Activated naive CD4-positive, alpha-beta T cell (primary cell): ENCODE results near the gene GRIN1.

Experiments used
- DNase-seq, 4 experiments: peaks; one replicate each; lab custom pipeline; 2025; lab: John Stamatoyannopoulos, UW

Gene GRIN1

DNA sequence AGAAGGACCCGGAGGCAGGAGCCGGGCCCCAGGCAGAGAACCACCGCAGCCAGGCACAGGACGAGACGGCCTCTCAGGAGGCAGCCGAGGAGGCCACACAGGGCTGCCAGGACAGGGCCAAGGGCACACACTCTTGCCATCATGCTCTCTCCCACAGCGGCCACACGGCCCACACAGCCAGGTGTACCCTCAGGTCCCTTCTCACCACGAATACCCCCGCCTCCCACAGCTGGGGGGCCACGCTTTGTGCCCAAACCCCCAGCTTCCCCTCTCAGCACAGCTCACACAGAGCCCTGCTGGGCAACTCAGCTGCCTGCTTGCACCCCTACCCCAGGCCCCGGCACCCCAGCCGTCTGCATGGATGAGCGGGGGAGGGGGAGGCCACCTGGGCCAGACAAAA lies 54.8 kb downstream of the GRIN1 start:
- no peak for DNase-seq

DNA sequence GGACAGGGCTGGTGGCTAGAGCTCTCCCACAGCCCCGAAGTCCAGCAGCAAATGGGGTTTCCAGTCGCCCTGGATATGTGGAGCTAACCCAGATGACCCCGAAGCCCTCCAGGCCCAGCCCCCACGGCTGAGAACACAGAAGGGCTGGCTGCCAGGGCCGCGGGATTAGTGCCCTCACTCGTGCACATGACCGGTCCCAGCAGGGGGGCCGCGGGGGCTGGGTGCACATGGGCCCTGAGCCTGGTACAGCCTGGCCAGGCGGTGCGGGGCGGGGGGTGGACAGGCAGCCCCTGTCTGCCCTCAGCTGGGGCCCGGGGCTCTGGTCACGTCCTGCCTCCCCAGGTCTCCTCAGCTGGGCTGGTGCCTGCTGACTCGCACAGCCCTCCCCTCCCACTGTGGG lies 55.4 kb downstream of the GRIN1 start:
- no peak for DNase-seq

DNA sequence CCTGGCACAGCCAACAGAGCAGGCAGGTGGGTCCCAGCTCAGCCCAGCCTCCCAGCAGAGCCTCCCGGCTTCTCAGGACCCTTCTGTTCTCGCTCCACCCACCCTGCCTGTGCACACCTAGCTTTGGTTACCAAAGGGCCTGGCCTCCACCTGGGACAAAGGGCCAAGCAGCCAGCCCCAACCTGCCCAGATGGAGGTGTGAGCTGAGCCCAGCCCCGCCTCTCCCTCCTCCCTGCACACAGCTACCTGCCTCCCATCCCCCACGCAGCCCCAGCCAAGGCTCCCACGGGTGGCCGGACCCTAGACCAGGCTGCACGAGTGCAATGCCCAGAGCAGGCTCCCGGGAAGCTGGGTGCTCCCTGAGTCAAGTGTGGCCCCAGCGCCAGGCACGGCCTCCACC lies 56.0 kb downstream of the GRIN1 start:
- no peak for DNase-seq

DNA sequence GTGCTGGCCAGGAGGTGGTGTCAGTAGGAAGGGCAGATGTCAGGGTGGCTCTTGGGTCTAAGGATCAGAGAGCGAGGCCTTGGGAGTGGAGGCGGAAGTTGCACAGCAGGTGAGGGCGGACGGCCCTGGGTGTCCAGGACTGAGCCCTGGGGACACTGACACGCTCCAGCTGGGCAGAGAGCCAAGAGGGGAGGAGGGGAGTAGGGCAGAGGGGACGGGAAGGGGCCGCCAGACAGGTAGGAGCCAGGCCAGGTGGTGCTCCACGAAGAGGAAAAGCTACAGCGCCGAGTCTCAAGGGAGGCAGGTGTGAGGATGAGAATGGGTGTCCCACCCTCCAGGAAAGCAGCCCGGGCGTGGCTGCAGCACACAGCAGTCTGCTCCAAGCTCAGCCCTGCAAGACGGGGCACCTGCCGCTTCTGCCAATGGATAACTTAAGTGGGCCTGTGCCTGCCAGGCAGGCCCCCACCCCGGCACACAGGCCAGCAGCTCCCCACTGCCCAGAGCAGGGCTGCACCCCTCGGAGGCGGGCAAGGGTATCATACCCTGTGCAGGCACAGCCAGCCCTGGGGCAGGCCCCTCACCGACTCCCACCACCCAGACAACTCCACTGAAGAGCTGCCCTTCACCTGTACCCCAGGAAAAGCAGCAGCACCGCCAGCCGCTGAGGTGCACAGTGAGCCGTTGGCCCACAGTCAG lies 56.7 kb downstream of the GRIN1 start:
- no peak for DNase-seq

DNA sequence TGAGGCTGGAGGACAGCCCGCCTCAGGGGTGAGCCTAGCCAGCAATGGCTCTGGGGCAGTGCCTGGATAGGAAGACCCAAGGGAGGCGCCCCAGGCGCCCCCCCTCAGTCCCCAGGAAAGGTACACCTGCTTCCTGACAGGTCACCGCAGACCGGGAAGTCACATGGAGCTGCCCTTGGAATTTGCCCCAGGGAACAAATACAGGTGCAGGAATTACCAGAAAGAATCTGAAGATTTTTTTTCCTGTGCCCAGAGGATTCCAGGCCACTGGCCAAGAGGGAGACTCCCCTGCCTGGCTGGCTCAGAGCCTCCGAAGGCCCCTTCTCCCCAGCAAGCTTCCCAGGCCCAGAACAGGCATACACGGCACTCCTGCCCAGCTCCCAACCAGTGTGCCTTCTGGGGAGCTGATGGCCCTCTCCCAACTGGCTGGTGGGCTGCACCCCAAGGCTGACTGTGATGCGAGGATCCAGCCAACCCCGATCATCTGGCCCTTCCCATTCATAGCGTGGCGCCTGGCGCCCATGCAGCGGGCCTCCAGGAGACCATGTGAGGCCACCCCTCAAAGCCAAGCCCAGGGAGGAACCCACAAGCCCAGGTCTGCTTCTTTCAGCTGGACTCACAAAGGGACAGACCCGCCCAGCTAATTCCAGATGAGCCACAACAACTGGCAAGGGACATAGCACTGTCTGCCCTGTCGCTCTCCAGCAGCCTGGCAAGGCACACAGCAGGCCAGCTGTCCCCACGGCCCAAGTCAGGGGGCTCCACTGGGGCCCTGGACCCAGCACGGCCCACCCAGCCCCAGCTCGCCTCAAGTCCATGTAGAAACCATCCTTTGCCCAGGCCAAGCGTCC lies 59.3 kb downstream of the GRIN1 start:
- no peak for DNase-seq

DNA sequence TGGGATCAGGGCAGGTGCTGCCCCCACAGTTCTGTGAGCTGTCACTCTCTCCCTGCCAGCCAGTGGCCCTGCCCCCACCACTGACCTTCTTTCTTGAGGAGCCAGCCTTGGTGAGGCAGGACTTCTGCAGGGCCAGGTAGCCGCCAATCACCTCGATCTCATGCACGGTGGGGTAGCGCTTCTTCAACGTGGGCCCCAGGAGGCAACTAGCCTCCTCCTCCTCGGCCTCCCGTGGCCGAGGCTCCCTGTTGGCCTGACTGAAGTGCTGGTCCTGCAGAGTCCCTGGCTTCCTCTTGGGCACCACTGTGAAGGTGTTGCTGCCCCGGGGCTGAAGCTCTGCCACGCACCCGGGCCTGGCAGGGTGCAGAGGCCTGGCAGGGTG lies 59.9 kb downstream of the GRIN1 start:
- DNase-seq: no peak

DNA sequence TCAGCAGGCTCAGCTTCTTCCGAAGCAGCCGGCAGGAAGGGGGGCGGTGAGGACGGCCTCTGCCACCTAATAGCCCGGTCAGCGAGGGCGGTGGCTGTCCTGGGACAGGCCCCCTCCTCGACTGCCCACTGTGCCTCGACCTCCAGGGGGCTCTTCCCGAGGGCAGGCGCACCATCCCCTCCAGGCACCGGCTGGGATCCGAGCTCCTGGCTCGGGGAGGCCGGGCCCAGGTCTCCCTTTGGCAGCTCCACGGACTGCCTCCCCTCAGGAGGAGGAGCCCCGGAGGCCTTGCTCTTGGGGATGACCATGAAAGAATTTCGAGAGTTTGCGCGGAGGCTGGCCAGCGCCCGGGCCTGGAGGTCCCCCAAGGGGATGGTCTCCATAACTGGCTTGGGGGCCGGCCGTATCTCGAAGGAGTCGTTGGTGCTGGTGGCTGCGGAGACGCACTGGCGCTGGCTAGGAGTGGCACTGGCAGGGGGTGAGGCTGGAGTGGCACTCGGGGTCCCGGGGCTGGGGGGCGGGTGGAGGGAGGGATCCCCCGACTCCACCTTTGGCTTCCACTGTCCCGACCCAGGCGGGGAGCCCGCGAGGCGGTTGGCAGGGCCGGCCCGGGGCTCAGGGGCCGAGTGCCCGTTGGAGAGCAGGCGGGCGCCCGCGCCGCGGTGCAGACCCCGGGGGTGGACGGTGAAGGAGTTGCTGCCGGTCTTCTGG lies 60.6 kb downstream of the GRIN1 start:
- DNase-seq: no peak

DNA sequence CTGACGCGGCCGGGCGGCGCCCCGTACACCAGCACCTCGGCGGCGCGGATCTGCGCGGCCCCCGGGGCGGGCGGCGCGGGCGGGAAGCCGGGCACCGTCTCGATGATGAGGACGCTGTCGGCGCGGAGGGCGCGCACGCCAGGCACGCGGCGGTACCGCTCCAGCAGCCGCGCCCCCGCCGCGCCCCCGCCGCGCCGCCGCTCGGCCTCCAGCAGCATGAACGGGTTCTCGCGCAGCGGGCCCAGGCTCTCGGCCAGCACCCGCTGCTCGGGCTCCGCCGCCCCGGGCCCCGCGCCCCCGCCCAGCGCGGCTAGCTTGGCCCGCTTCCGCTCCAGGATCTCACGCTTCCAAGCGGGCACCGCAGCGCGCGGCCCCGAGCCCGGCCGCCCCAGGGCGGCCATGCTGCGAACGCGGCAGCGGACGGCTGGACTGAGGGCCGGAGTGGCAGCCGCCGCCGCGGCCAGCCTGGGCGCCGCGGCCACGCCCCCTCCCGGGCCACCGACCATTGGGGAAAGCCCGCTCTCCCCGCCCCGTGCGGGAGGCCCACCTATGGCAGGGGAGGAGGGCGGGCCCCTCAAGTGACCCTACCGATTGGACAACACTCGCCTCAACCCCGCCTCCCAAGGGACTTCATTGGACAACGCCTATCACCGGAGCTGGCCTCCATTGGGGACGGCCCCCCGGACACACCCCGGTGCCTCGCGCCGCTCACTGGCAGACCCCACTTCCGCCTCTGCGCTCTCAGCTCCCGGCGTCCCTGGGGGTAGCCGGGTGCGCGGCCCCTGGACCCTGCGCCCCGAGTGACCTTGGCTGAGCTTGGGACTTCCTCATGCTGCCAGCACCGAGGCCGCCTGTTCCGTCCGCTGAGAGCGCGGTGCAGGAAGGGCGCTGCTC lies 61.6 kb downstream of the GRIN1 start, which contains the start of gene TPRN:
Gene TPRN, minus strand, starts transcription at position 431 of the 894 bp plus-strand sequence. Its CDS starts 30 bp downstream, at position 401.
- peak; percentile 91 to 96 (median 93) for DNase-seq

DNA sequence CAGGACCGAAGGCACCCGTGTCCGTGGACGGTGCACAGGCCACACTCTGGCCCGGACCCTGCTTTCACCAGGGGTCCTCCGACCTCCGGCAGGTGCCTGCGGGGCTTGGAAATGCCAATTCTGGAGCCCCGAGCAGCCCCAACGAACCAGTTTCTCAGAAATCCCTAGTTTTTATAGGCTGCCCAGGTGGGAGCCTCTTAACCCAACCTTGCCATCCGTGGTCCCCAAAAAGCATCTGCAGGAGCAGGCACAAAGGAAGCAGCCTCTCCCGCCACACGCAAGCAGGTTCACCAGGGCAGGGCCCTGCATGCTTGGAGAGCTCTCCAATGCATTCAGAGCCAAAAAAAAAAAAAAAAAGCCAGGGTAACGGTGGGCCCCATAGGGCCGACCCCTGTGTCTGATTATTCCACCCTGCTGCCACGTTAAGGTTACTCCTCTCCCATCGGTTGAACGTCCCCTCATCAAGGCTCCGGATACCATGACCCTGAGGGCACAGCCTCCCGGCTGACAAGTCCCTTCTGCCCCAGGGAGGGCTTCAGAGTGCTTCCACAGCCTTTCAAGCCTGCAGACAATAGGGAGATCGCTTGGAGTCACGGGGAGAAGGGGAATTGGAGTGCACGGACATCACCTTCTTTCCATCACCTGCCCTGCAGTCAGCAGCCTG lies 62.4 kb downstream of the GRIN1 start:
- no peak for DNase-seq

DNA sequence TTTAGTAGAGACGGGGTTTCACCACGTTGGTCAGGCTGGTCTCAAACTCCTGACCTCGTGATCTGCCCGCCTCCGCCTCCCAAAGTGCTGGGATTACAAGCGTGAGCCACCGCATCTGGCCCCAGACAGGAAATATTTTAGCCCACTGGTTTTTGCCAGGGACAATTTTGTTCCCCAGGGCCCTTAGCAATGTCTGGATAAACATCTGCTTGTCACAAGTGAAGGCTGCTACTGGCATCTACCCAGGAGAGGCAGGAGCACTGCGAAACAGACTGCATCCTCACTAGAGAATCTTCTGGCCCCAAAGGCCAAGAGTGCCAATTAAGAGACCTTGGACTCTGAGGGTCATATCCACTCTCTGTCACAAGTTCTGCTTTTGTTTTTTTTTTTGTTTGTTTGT lies 64.0 kb downstream of the GRIN1 start:
- DNase-seq: no peak

DNA sequence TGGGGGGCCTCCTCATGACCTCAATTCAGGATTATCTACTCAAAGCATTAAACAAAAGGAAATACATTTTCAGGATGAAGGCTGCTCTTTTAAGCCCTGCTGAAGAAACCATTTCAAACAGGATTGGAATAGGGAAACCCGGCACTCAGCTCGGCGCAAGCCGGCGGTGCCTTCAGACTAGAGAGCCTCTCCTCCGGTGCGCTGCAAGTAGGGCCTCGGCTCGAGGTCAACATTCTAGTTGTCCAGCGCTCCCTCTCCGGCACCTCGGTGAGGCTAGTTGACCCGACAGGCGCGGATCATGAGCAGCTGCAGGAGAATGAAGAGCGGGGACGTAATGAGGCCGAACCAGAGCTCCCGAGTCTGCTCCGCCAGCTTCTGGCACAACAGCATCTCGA lies 65.8 kb downstream of the GRIN1 start:
- no peak for DNase-seq

DNA sequence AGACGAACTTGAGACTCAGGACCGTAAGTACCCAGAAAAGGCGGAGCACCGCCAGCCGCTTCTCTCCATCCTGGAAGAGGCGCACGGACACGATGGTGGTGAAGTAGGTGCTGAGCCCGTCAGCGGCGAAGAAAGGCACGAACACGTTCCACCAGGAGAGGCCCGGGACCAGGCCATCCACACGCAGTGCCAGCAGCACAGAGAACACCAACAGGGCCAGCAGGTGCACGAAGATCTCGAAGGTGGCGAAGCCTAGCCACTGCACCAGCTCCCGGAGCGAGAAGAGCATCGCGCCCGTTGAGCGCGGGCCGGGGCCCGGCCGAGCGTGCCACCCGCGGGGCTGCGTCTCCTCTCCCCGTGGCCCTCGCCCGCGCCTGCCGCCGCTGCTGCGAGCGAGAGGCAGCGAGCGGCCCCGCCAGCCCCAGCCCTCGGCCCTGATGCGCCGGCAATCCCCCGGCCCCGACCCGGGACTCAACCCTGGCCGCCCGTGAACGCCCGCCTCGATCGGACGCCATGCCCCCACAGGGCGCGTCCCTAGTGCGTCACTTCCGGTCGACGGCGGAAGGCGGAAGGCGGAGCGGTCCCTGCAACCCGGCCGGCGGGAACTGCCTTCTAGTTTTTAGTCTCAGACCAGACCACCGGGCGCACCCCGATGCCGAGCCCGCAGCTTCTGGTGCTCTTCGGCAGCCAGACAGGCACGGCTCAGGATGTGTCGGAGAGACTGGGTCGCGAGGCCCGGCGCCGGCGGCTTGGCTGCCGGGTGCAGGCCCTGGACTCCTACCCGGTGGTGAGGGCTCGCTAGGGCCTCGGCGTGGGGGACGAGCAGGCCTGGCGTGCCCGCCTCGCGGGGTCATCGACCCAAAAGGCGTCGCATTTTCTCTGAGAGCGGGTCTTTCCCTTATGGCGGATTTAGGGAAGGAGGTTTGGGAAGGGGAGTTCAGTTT lies 66.4 kb downstream of the GRIN1 start, which contains the start of the genes NDOR1 and TMEM203:
Gene NDOR1, plus strand, starts transcription at position 575 of the 944 bp plus-strand sequence. Its CDS starts 78 bp downstream, at position 653.
Gene TMEM203, minus strand, starts transcription at position 523 of the 944 bp plus-strand sequence. Its CDS starts 234 bp downstream, at position 289.
- peak; percentile 85 to 92 (median 89) for DNase-seq

DNA sequence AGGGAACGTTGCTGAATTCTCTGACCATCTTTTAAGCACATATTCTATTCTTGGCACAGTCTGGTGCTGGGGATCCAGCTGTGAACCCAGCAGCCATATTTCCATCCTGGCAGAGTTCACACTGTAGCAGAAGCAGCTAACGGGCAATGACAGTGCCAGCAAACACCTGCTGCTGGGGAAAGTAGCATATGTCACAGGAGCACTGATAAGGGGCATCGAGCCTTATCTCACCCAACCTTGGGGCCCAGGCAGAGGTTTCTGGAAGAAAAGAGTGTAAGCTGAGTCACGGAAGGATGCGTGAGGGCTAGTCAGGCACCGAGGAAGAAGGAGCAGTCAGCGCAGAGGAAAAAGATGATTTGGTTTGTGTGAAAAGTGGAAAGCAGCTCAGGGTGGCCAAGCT lies 67.6 kb downstream of the GRIN1 start:
- DNase-seq: no peak

DNA sequence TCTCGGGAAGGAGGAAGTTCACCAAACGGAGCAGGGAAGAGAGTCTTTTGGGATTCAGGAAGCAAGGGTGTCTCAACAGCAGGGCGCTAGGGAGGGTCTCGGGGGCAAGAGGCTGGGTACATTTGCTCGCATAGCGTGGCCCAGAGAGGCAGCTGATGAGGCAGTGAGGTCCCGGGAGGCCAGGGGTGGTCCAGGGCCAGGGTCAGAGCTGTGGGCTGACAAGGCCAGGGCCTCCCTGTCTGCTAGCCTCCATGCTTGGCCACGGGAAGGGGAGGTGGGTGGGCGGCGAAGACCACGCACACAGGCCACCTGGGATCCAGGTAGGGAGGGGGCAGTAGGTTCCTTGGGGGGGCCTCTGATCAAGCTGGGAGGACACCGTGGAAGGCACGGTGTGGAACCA lies 72.6 kb downstream of the GRIN1 start:
- no peak for DNase-seq

DNA sequence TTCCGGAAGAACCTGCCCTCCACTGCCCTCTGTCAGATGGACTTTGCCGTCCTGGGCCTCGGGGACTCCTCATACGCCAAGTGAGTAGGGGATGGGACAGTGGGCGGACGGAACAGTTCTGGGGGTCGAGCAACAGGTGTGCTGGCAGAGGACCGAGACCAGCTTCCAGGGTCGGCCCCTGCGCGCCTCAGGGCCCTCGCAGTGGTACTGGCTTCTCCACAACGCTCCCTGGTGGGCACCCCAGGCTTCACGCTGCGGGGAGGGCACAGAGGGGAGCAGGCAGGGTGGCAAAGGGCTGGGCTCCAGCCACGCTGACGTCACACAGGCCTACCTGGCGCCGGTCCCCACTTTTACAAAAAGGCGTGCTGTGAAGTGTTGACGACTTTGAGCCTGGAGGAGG lies 73.6 kb downstream of the GRIN1 start:
- no peak for DNase-seq

DNA sequence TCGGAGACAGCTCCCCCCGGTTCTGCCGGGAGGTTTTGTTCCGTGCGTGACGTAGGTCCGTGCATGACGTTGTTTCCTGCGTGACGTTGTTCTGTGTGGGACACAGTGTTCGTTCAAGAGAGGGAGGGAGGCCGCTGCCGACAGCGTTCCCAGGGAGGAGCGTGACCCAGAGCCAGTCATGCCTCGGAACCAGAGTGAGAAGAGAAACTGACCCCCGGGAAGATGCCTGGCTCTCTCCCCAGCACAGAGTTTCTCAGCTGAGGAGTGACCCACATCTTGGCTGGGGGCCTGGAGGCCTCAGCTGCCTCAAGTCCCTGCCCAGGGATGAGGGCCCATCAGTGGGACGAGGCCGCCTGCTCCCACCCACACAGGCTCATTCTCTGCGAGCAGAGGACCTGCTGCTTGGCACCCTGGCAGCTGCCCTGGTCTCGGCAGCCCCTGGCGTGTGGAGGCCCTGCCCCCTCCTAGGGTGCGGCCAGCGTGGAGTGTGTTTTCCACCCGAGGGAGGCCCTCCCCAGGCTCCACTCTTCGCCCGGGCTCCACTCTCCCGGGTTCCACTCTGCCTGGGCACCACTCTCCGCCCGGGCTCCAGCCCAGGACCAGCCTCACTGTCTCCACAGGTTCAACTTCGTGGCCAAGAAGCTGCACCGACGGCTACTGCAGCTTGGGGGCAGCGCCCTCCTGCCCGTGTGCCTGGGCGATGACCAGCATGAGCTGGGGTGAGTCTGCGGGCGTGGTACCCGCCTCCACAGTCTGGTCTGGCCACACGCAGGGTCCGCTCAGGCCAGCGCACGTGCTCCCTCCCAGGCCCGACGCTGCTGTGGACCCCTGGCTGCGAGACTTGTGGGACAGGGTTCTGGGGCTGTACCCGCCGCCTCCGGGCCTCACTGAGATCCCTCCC lies 74.5 kb downstream of the GRIN1 start:
- no peak for DNase-seq

DNA sequence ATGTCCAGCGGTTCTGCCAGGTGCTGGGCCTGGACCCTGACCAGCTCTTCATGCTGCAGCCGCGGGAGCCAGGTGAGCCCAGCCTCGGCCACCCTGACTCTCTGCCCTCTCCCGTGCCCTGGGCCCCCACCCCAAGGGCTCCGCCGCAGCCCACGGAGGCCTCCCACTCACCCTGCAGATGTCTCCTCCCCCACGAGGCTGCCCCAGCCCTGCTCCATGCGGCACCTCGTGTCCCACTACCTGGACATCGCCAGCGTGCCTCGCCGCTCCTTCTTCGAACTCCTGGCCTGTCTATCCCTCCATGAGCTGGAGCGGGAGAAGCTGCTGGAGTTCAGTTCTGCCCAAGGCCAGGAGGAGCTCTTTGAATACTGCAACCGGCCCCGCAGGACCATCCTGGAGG lies 75.7 kb downstream of the GRIN1 start:
- DNase-seq: no peak

DNA sequence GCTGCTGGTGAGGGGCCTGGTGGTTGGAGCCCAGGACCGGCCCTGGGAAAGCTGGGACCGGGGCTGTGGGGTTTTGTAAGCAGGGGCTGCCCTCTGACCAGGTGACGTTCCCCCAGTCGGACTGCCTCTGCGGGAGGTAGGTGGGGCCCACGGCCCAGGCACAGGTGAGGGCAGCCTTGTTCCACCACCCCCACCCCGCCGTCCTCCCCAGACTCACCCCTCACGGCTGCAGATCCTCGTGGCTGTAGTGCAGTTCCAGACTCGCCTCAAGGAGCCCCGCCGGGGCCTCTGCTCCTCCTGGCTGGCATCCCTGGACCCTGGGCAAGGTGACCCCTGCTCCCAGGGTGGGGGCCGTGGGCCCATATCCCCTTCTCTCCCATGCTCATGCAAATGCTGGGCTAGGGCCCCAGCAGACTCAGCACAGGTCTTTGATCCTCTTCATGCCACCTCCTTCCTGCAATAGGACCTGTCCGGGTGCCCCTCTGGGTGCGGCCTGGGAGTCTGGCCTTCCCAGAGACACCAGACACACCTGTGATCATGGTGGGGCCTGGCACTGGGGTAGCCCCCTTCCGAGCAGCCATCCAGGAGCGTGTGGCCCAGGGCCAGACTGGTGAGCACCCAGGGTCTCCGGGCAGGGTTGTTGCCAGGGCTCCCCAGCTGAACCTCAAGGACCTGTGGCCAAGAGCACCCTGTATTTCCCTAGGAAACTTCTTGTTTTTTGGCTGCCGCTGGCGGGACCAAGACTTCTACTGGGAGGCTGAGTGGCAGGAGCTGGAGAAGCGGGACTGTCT lies 76.4 kb downstream of the GRIN1 start:
- DNase-seq: no peak
